Activated naive CD4-positive, alpha-beta T cell treated with anti-CD3 and anti-CD28 coated beads, Interleukin-2, amount 50 U/mL, for 72 hours (primary cell): ENCODE results near the gene IRAK1. TPM values are rescaled to one million over a fixed set of nuclear protein-coding genes. Genes with fewer than 3 reads are reported as not detected.

Experiments used
- ATAC-seq, 2 donors: fragments of 150-1000 bp; cut with Tn5 transposase; 2 replicates each; pipeline ENCODE4 v1.10.0; 2021; ENCODE audit warnings: mild to moderate bottlenecking in 2 of 2, moderate library complexity in 2 of 2
- DNase-seq, 2 donors: peaks; one replicate each; pipeline ENCODE4 v3.0.0; 2021 to 2022; ENCODE audit warnings: low spot score in 2 of 2
- H3K27ac Mint-ChIP-seq, 2 donors: one replicate each; pipeline ENCODE4 v1.8.0; 2022; ENCODE audit warnings: mild to moderate bottlenecking in 2 of 2, mixed read lengths in 2 of 2
- H3K36me3 Mint-ChIP-seq, 2 donors: one replicate each; pipeline ENCODE4 v1.8.0; 2022; ENCODE audit warnings: mixed read lengths in 2 of 2
- H3K9me3 Mint-ChIP-seq, 2 donors: one replicate each; pipeline ENCODE4 v1.8.0; 2022; ENCODE audit warnings: mixed read lengths in 2 of 2
- total RNA-seq, 2 donors: library from RNA; stranded (reverse); gene quantifications; one replicate each; pipeline ENCODE4 v1.2.3, GENCODE V29; 2022

Gene IRAK1
- total RNA-seq, 2 donors from 2014 or later, result 104 to 123 TPM

DNA sequence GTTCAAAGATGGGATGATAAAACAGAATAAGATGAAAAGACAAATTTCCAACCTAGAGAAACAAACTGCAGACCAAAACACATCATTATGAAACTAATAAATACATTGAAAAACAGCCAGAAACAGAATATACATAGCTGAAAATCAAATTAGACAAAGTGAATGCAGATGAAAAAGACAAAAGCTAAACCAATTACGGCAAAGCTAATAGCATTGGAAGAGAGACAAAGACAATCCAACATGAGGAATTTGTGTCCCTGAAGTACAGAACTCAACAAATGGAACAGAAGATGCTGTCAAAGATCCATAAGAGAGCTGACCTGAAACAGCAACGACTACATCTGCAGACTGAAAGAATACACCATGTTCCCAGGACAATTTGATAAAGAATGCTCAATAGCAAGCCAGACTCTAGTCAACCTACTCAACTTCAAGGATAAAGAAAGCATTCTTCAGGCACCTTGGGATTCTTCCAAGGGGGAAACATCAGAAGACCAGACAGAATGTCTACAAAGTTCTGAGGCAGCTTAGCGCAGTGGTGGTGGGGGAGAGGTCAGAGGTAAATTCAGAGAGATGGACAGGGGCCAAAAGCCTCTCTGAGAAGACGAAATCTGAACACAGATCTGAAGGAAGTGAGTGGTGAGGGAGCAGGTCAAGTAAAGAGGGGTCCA is 27.4 kb upstream of the IRAK1 start:
- ATAC-seq (no peak), DNase-seq (no peak)
- H3K27ac Mint-ChIP-seq, result peak overlapping the region in 1 of 2 donors; percentile 58
- peaks cover 0 to 15% of the 10 kb centered on the region in 2 donors for H3K36me3 Mint-ChIP-seq
- H3K9me3 Mint-ChIP-seq, result no peaks in the 10 kb centered on the region

- no peak overlapping the region for H3K27ac Mint-ChIP-seq
- DNase-seq (no peak), ATAC-seq (no peak)
- H3K36me3 Mint-ChIP-seq, result peaks cover 0 to 15% of the 10 kb centered on the region in 2 donors
- H3K9me3 Mint-ChIP-seq, result no peaks in the 10 kb centered on the region
Measured at GRCh38 chrX:154046031-154046781, 26.5 kb upstream of the IRAK1 start.

DNA sequence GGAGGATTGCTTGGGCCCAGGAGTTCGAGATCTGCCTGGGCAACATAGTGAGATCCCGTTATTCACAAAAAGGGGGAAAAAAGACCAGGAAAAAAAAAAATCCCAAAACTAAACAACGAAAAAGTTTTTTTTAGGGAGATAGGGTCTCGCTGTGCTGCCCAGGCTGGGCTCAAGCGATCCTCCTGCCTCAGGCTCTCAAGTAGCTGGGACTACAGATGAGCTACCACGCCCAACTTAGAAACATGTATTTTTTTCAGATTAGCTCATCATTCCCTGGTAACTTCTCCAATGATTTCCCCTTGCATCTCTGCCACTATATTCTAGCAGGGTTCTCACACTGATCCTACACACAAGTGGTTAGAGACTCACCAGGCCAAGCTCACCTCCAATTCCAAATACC is 24.4 kb upstream of the IRAK1 start:
- ATAC-seq (no peak), DNase-seq (no peak)
- H3K27ac Mint-ChIP-seq, result no peak overlapping the region
- no peaks in the 10 kb centered on the region for H3K9me3 Mint-ChIP-seq
- peaks cover 0 to 15% of the 10 kb centered on the region in 2 donors for H3K36me3 Mint-ChIP-seq

- Mint-ChIP-seq H3K36me3 (peaks cover 0 to 9% of the 10 kb centered on the region in 2 donors), H3K9me3 (no peaks in the 10 kb centered on the region), H3K27ac (no peak overlapping the region)
Measured at GRCh38 chrX:154043003-154043763, 23.5 kb upstream of the IRAK1 start.

DNA sequence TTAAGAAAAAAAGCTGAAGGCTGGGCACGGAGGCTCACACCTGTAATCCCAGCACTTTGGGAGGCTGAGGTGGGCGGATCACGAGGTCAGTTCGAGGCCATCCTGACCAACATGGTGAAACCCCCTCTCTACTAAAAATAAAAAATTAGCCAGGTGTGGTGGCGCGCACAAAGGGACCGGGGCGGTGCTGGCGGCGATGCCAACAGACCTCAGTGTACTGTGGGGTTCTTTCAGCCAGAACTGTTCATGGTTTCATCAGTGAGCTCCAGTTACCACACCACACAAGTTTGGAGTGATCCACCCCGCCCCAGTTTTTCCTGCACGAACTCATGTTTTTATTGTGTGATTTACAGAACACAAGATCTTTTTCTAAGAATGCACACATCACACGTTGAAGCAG is 21.2 kb upstream of the IRAK1 start:
- DNase-seq (no peak), ATAC-seq (peak; percentile 12 to 20)
- peak overlapping the region in 1 of 2 donors; percentile 79 for H3K27ac Mint-ChIP-seq
- no peaks in the 10 kb centered on the region for H3K36me3 Mint-ChIP-seq
- no peaks in the 10 kb centered on the region for H3K9me3 Mint-ChIP-seq

More at GRCh38 chrX:154043003-154043763, 23.5 kb upstream of the IRAK1 start:
- no peak for ATAC-seq
- no peak for DNase-seq

GRCh38 chrX:154040307-154040756 is 20.6 kb upstream of the IRAK1 start:
- H3K27ac Mint-ChIP-seq, result peak overlapping the region; percentile 77 to 79
- ATAC-seq (peak; percentile 83 to 84), DNase-seq (no peak)
- H3K36me3 Mint-ChIP-seq, result no peaks in the 10 kb centered on the region
- no peaks in the 10 kb centered on the region for H3K9me3 Mint-ChIP-seq

- DNase-seq (no peak), ATAC-seq (no peak)
- Mint-ChIP-seq H3K27ac (peak overlapping the region in 1 of 2 donors; percentile 79), H3K36me3 (no peaks in the 10 kb centered on the region), H3K9me3 (no peaks in the 10 kb centered on the region)
Measured at GRCh38 chrX:154039577-154039976, 19.9 kb upstream of the IRAK1 start.

DNA sequence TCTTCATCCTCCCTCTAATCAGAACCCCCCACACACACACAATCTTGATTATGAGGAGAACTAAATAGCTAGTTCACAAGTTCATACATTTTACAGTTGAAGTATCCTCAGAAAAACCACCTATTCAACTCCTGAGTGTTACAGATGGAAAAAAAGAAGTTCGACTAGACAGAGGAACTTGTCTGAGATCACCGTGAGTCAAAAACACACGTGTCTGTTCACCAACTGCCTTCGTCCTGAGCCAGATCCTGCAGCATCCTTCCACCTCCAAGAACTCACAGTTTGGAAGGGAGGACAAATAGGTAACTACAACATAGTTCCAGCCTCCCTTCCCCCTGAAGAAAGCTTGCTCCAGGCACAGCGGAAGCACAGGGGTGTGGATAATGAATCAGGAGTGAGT is 19.0 kb upstream of the IRAK1 start:
- Mint-ChIP-seq H3K36me3 (no peaks in the 10 kb centered on the region), H3K27ac (peak overlapping the region in 1 of 2 donors; percentile 59), H3K9me3 (no peaks in the 10 kb centered on the region)
- DNase-seq (no peak), ATAC-seq (no peak)

DNA sequence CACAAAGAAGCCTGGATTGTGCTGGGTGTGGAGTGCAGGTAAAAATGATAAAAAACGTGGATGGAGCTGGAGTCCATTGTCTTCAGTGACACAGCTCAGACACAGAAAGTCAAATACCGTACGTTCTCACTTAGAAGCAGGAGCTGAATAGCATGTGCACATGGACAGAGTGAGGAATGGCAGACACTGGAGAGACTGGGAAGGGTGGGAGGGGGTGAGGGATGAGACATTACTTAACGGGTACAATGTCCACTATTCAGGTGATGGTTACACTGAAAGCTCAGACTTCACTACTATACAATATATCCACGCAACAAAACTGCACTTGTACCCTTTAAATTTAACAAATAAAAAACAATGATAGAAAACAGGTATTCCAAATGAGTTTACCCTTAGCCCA is 18.1 kb upstream of the IRAK1 start:
- ATAC-seq (no peak), DNase-seq (no peak)
- Mint-ChIP-seq H3K36me3 (no peaks in the 10 kb centered on the region), H3K9me3 (no peaks in the 10 kb centered on the region), H3K27ac (no peak overlapping the region)

- Mint-ChIP-seq H3K27ac (peak overlapping the region in 1 of 2 donors; percentile 68), H3K9me3 (no peaks in the 10 kb centered on the region), H3K36me3 (no peaks in the 10 kb centered on the region)
- DNase-seq (no peak), ATAC-seq (peak; percentile 66 to 70)
Measured at GRCh38 chrX:154036513-154036912, 16.8 kb upstream of the IRAK1 start.

DNA sequence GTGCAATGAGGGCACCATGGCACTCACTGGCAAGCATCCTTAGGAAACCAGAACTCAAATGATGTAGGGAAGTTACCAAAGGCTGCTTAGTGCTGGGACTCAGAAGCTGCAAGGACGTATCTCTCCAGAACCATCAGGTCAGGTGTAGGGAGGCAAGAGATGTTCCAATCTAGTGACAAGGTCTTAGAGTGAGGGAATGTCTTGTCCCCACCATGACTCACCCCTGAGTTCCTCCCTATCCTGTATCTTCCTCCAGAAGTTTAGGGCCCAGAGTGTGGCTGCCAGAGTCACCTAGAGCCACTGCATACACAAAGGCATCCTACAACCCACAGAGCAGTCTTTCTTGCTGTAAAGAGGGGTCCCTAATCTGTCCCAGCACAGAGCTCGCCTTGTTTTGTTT is 14.1 kb upstream of the IRAK1 start:
- Mint-ChIP-seq H3K36me3 (no peaks in the 10 kb centered on the region), H3K27ac (peak overlapping the region in 1 of 2 donors; percentile 85), H3K9me3 (no peaks in the 10 kb centered on the region)
- no peak for DNase-seq
- no peak for ATAC-seq

DNA sequence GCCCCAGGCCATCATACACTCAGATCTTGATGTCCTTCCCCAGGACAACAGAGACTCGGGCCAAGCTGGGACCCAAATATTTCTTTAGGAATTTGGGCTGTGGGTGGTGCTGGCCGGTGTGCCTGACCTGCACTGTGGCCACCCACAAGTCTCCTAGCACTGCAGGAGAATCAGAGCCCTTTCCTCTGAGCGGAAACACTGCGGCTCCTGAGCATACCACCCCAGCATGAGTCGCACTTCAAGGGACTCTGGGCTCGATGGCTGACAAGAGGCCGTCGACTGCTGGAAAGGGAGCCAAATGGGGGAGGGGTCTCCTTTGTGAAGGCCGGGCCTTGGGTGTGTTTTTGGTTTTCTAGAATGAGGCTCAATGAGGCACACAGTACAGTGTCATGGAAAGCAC is 13.0 kb upstream of the IRAK1 start:
- Mint-ChIP-seq H3K9me3 (no peaks in the 10 kb centered on the region), H3K27ac (peak overlapping the region in 1 of 2 donors; percentile 38), H3K36me3 (no peaks in the 10 kb centered on the region)
- ATAC-seq (no peak), DNase-seq (no peak)

- Mint-ChIP-seq H3K9me3 (no peaks in the 10 kb centered on the region), H3K27ac (peak overlapping the region in 1 of 2 donors; percentile 38)
Measured at GRCh38 chrX:154032160-154032559, 12.5 kb upstream of the IRAK1 start.

GRCh38 chrX:154030715-154031305 is 11.1 kb upstream of the IRAK1 start:
- no peak overlapping the region for H3K27ac Mint-ChIP-seq
- no peak for DNase-seq
- H3K9me3 Mint-ChIP-seq, result no peaks in the 10 kb centered on the region
- ATAC-seq, result no peak
- H3K36me3 Mint-ChIP-seq, result no peaks in the 10 kb centered on the region

More at GRCh38 chrX:154032160-154032559, 12.5 kb upstream of the IRAK1 start:
- ATAC-seq, result no peak
- H3K36me3 Mint-ChIP-seq, result no peaks in the 10 kb centered on the region
- no peak for DNase-seq

DNA sequence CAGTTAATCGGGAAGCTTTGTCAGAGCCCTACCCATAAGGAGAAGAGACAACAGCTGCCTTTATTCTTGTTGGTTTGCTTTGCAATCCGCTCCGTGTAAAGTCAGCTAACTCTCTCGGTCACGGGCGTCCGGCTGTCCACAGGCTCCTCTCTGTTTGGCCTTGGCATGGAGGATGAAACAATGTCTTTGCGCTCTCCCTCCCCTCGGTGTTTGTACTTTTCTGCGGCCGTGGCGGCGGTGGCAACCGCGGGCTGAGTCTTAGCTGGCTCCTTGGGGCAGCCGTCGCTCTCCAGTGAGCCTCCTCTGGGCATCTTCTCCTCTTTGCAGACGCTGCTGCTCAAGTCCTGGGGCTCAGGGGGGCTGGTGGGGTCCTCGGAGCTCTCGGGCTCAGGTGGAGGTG is 10.6 kb upstream of the IRAK1 start:
- H3K27ac Mint-ChIP-seq, result no peak overlapping the region
- no peaks in the 10 kb centered on the region for H3K9me3 Mint-ChIP-seq
- H3K36me3 Mint-ChIP-seq, result no peaks in the 10 kb centered on the region
- ATAC-seq (no peak), DNase-seq (no peak)

DNA sequence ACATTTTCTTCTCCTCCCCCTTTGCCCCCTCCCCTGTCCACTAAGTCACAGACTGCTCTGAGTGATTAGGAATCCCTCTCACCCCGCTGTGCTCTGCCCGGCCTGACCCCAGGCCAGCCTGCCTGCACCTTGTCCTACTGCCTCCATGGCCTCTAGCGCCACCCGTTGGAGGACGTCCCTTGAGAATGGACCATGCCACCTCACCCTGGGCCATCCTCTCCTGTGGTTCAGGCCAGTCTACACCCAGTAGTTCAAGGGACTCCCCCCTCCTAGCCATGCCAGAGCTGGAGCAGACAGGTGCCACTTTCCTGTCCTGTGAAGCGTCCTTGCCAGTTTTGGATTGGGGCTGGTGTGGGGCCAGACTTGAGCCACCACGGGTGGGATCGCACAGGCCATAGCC is 9.7 kb upstream of the IRAK1 start:
- DNase-seq (no peak), ATAC-seq (peak; percentile 24 to 56)
- peak overlapping the region in 1 of 2 donors; percentile 44 for H3K27ac Mint-ChIP-seq
- H3K36me3 Mint-ChIP-seq, result no peaks in the 10 kb centered on the region
- H3K9me3 Mint-ChIP-seq, result no peaks in the 10 kb centered on the region
